ENCODE measurements around the gene SFTPB.
"Not testable (repeated sequence)": the region's sequence is repeated elsewhere in the genome, so short reads cannot be mapped to it uniquely, and the experiment has no call there.

SFTPB gene

GRCh38 chr2:85615413-85615728 is 52.6 kb downstream of the SFTPB start:
- ATAC-seq: no peak
- TF ChIP-seq ZC3H10 (CRISPR knock-in tag; IDR thresholded peaks at IDR 0.05) (no peak), ZNF70 (CRISPR knock-in tag; IDR thresholded peaks at IDR 0.05) (no peak), ZNF565 (CRISPR knock-in tag; conservative IDR thresholded peaks at IDR 0.05; ENCODE audit: low read depth) (no peak), SNAI2 (CRISPR knock-in tag; IDR thresholded peaks at IDR 0.05) (no peak), ZNF8 (CRISPR knock-in tag; IDR thresholded peaks at IDR 0.05) (no peak), RARB (CRISPR knock-in tag; IDR thresholded peaks at IDR 0.05) (no peak), CSRNP3 (CRISPR knock-in tag; IDR thresholded peaks at IDR 0.05) (no peak)

GRCh38 chr2:85614757-85615156 is 53.2 kb downstream of the SFTPB start:
- not testable (repeated sequence) for ATAC-seq

- no peak for ATAC-seq
- TF ChIP-seq ZFP30 (CRISPR knock-in tag; IDR thresholded peaks at IDR 0.05): no peak
- TF ChIP-seq ZNF70 (CRISPR knock-in tag; IDR thresholded peaks at IDR 0.05): no peak
- TF ChIP-seq ZFP3 (CRISPR knock-in tag; IDR thresholded peaks at IDR 0.05): no peak
- no peak for TF ChIP-seq ESRRG (CRISPR knock-in tag; IDR thresholded peaks at IDR 0.05)
- no peak for TF ChIP-seq TOX (CRISPR knock-in tag; IDR thresholded peaks at IDR 0.05; ENCODE audit: borderline replicate concordance)
- no peak for TF ChIP-seq SNAI2 (CRISPR knock-in tag; IDR thresholded peaks at IDR 0.05)
- TF ChIP-seq TSHZ2 (CRISPR knock-in tag; IDR thresholded peaks at IDR 0.05): no peak
These were observed 54.1 kb downstream of the SFTPB start for GRCh38 chr2:85613717-85614515.

- TF ChIP-seq CSDC2 (CRISPR knock-in tag; IDR thresholded peaks at IDR 0.05) (0 out of 2 replicates have a peak, but pooled peaks have one; percentile 6), RARB (CRISPR knock-in tag; IDR thresholded peaks at IDR 0.05) (no peak)
- ATAC-seq: peak; percentile 87
These were observed 56.1 kb downstream of the SFTPB start, which contains the start of gene C2orf68 for GRCh38 chr2:85611705-85612587. Gene C2orf68 (minus strand): TSS chr2:85612066. CDS start chr2:85611984, 82 bp downstream.

- no peak for TF ChIP-seq ZC3H10 (CRISPR knock-in tag; IDR thresholded peaks at IDR 0.05)
- TF ChIP-seq ESRRG (CRISPR knock-in tag; IDR thresholded peaks at IDR 0.05): no peak
- TF ChIP-seq TOX (CRISPR knock-in tag; IDR thresholded peaks at IDR 0.05; ENCODE audit: borderline replicate concordance): no peak
- peak; percentile 31 for ATAC-seq
These were observed 56.7 kb downstream of the SFTPB start for GRCh38 chr2:85611217-85611704.
